ENCODE measurements around the gene PPHLN1.

The PPHLN1 gene

GRCh38 chr12:42473561-42473960, 147.6 kb downstream of the PPHLN1 start:
- no peaks in the 10 kb centered on the region for H3K27me3 ChIP-seq (ENCODE audit: control insufficient read depth, insufficient read depth, low read length)
- no peaks in the 10 kb centered on the region for H3K9me3 ChIP-seq (replicated peaks; ENCODE audit: low read length)
- H3K4me3 ChIP-seq (ENCODE audit: low read length), result no peak overlapping the region
- H3K4me1 ChIP-seq (ENCODE audit: control insufficient read depth, insufficient read depth, low read length), result peaks cover 18% of the 10 kb centered on the region
- H3K36me3 ChIP-seq (ENCODE audit: insufficient read depth, low read length), result peaks cover 10% of the 10 kb centered on the region
- no peak overlapping the region for H3K9ac ChIP-seq (ENCODE audit: low read depth, low read length)
- no peak overlapping the region for H3K4me2 ChIP-seq (ENCODE audit: low read length)

- peaks cover 18% of the 10 kb centered on the region for H3K4me1 ChIP-seq (ENCODE audit: control insufficient read depth, insufficient read depth, low read length)
- H3K9ac ChIP-seq (ENCODE audit: low read depth, low read length), result no peak overlapping the region
- no peaks in the 10 kb centered on the region for H3K27me3 ChIP-seq (ENCODE audit: control insufficient read depth, insufficient read depth, low read length)
- no peak overlapping the region for H3K4me2 ChIP-seq (ENCODE audit: low read length)
- peaks cover 2% of the 10 kb centered on the region for H3K36me3 ChIP-seq (ENCODE audit: insufficient read depth, low read length)
- no peak overlapping the region for H3K4me3 ChIP-seq (ENCODE audit: low read length)
- H3K9me3 ChIP-seq (replicated peaks; ENCODE audit: low read length), result no peaks in the 10 kb centered on the region
Measured at GRCh38 chr12:42474391-42474790, 148.4 kb downstream of the PPHLN1 start.

- H3K9ac ChIP-seq (ENCODE audit: low read depth, low read length), result no peak overlapping the region
- peaks cover 18% of the 10 kb centered on the region for H3K4me1 ChIP-seq (ENCODE audit: control insufficient read depth, insufficient read depth, low read length)
- H3K4me2 ChIP-seq (ENCODE audit: low read length), result no peak overlapping the region
- no peaks in the 10 kb centered on the region for H3K27me3 ChIP-seq (ENCODE audit: control insufficient read depth, insufficient read depth, low read length)
- H3K4me3 ChIP-seq (ENCODE audit: low read length), result no peak overlapping the region
- H3K9me3 ChIP-seq (replicated peaks; ENCODE audit: low read length), result no peaks in the 10 kb centered on the region
- H3K36me3 ChIP-seq (ENCODE audit: insufficient read depth, low read length), result no peaks in the 10 kb centered on the region
Measured at GRCh38 chr12:42475106-42475505, 149.1 kb downstream of the PPHLN1 start.

GRCh38 chr12:42477941-42478340, 152.0 kb downstream of the PPHLN1 start:
- Histone ChIP-seq H3K36me3 (ENCODE audit: insufficient read depth, low read length) (no peaks in the 10 kb centered on the region), H3K4me3 (ENCODE audit: low read length) (no peak overlapping the region), H3K4me2 (ENCODE audit: low read length) (no peak overlapping the region), H3K9ac (ENCODE audit: low read depth, low read length) (no peak overlapping the region), H3K4me1 (ENCODE audit: control insufficient read depth, insufficient read depth, low read length) (peaks cover 25% of the 10 kb centered on the region), H3K9me3 (replicated peaks; ENCODE audit: low read length) (no peaks in the 10 kb centered on the region), H3K27me3 (ENCODE audit: control insufficient read depth, insufficient read depth, low read length) (no peaks in the 10 kb centered on the region)

- Histone ChIP-seq H3K4me3 (ENCODE audit: low read length) (no peak overlapping the region), H3K9me3 (replicated peaks; ENCODE audit: low read length) (no peaks in the 10 kb centered on the region), H3K4me1 (ENCODE audit: control insufficient read depth, insufficient read depth, low read length) (peaks cover 16% of the 10 kb centered on the region), H3K36me3 (ENCODE audit: insufficient read depth, low read length) (no peaks in the 10 kb centered on the region), H3K9ac (ENCODE audit: low read depth, low read length) (no peak overlapping the region), H3K4me2 (ENCODE audit: low read length) (no peak overlapping the region), H3K27me3 (ENCODE audit: control insufficient read depth, insufficient read depth, low read length) (no peaks in the 10 kb centered on the region)
Measured at GRCh38 chr12:42481368-42481767, 155.4 kb downstream of the PPHLN1 start.

- Histone ChIP-seq H3K36me3 (ENCODE audit: insufficient read depth, low read length) (no peaks in the 10 kb centered on the region), H3K27me3 (ENCODE audit: control insufficient read depth, insufficient read depth, low read length) (no peaks in the 10 kb centered on the region), H3K4me2 (ENCODE audit: low read length) (peak overlapping the region; percentile 98), H3K9me3 (replicated peaks; ENCODE audit: low read length) (no peaks in the 10 kb centered on the region), H3K4me1 (ENCODE audit: control insufficient read depth, insufficient read depth, low read length) (peaks cover 16% of the 10 kb centered on the region), H3K9ac (ENCODE audit: low read depth, low read length) (peak overlapping the region; percentile 82), H3K4me3 (ENCODE audit: low read length) (peak overlapping the region; percentile 95)
Measured at GRCh38 chr12:42482041-42482747, 156.2 kb downstream of the PPHLN1 start.

GRCh38 chr12:42482748-42483520, 157.0 kb downstream of the PPHLN1 start:
- Histone ChIP-seq H3K27me3 (ENCODE audit: control insufficient read depth, insufficient read depth, low read length) (no peaks in the 10 kb centered on the region), H3K36me3 (ENCODE audit: insufficient read depth, low read length) (no peaks in the 10 kb centered on the region), H3K4me1 (ENCODE audit: control insufficient read depth, insufficient read depth, low read length) (peaks cover 16% of the 10 kb centered on the region), H3K9ac (ENCODE audit: low read depth, low read length) (peak overlapping the region; percentile 82), H3K4me3 (ENCODE audit: low read length) (peak overlapping the region; percentile 95), H3K9me3 (replicated peaks; ENCODE audit: low read length) (no peaks in the 10 kb centered on the region), H3K4me2 (ENCODE audit: low read length) (peak overlapping the region; percentile 98)

- H3K27me3 ChIP-seq (ENCODE audit: control insufficient read depth, insufficient read depth, low read length), result no peaks in the 10 kb centered on the region
- no peaks in the 10 kb centered on the region for H3K9me3 ChIP-seq (replicated peaks; ENCODE audit: low read length)
- peak overlapping the region; percentile 95 for H3K4me3 ChIP-seq (ENCODE audit: low read length)
- H3K4me1 ChIP-seq (ENCODE audit: control insufficient read depth, insufficient read depth, low read length), result peaks cover 16% of the 10 kb centered on the region
- H3K9ac ChIP-seq (ENCODE audit: low read depth, low read length), result peak overlapping the region; percentile 82
- H3K4me2 ChIP-seq (ENCODE audit: low read length), result peak overlapping the region; percentile 98
- H3K36me3 ChIP-seq (ENCODE audit: insufficient read depth, low read length), result no peaks in the 10 kb centered on the region
Measured at GRCh38 chr12:42483521-42483790, 157.5 kb downstream of the PPHLN1 start.

GRCh38 chr12:42484996-42485395, 159.0 kb downstream of the PPHLN1 start:
- Histone ChIP-seq H3K36me3 (ENCODE audit: insufficient read depth, low read length) (no peaks in the 10 kb centered on the region), H3K9me3 (replicated peaks; ENCODE audit: low read length) (no peaks in the 10 kb centered on the region), H3K4me1 (ENCODE audit: control insufficient read depth, insufficient read depth, low read length) (peaks cover 16% of the 10 kb centered on the region), H3K4me2 (ENCODE audit: low read length) (no peak overlapping the region), H3K27me3 (ENCODE audit: control insufficient read depth, insufficient read depth, low read length) (no peaks in the 10 kb centered on the region), H3K9ac (ENCODE audit: low read depth, low read length) (no peak overlapping the region), H3K4me3 (ENCODE audit: low read length) (no peak overlapping the region)

GRCh38 chr12:42485823-42486222, 159.9 kb downstream of the PPHLN1 start:
- no peak overlapping the region for H3K4me2 ChIP-seq (ENCODE audit: low read length)
- no peak overlapping the region for H3K9ac ChIP-seq (ENCODE audit: low read depth, low read length)
- no peaks in the 10 kb centered on the region for H3K36me3 ChIP-seq (ENCODE audit: insufficient read depth, low read length)
- H3K4me3 ChIP-seq (ENCODE audit: low read length), result no peak overlapping the region
- no peaks in the 10 kb centered on the region for H3K27me3 ChIP-seq (ENCODE audit: control insufficient read depth, insufficient read depth, low read length)
- H3K9me3 ChIP-seq (replicated peaks; ENCODE audit: low read length), result no peaks in the 10 kb centered on the region
- peaks cover 16% of the 10 kb centered on the region for H3K4me1 ChIP-seq (ENCODE audit: control insufficient read depth, insufficient read depth, low read length)

- no peaks in the 10 kb centered on the region for H3K27me3 ChIP-seq (ENCODE audit: control insufficient read depth, insufficient read depth, low read length)
- H3K4me2 ChIP-seq (ENCODE audit: low read length), result no peak overlapping the region
Measured at GRCh38 chr12:42486407-42486806, 160.4 kb downstream of the PPHLN1 start.

More at GRCh38 chr12:42486407-42486806, 160.4 kb downstream of the PPHLN1 start:
- Histone ChIP-seq H3K36me3 (ENCODE audit: insufficient read depth, low read length) (no peaks in the 10 kb centered on the region), H3K9me3 (replicated peaks; ENCODE audit: low read length) (no peaks in the 10 kb centered on the region), H3K4me3 (ENCODE audit: low read length) (no peak overlapping the region), H3K4me1 (ENCODE audit: control insufficient read depth, insufficient read depth, low read length) (peaks cover 16% of the 10 kb centered on the region), H3K9ac (ENCODE audit: low read depth, low read length) (no peak overlapping the region)
